Pericardium fibroblast (primary cell): ENCODE data around the gene SSX5. TPM values are rescaled to one million over a fixed set of nuclear protein-coding genes. Genes with fewer than 3 reads are reported as not detected.

ENCODE experiments used
- total RNA-seq: library from RNA; depleted of rRNA; stranded (reverse); fragments of >200 nt; gene quantifications from 2 replicates; pipeline ENCODE4 v1.2.3, GENCODE V29; 2015

Gene SSX5, protein sequence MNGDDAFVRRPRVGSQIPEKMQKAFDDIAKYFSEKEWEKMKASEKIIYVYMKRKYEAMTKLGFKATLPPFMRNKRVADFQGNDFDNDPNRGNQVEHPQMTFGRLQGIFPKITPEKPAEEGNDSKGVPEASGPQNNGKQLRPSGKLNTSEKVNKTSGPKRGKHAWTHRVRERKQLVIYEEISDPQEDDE
- not detected in 2 replicates for total RNA-seq

DNA sequence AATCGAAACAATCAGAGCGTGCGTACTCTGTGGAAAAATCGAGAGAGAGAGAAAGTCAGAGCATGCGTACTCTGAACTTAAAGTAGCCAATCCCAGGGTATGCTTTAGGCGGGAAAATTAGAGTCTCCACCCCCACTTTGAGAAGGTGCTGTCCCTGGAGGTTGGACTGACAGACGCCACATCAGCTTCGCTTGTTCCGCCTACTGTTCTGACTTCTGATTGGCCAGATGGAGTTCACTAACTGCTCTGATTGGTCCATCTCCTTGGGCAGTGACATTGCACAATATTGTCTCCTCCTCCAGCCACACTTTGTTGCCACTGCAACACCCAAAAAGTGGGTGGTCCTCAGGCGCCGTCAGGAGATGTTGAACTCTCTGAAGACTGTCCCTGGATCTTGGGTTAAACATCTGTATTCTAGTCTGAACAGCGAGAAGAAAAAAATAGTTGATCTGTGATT lies at the start of gene SSX5:
Gene SSX5, minus strand, starts transcription at position 51 of the 457 bp plus-strand sequence. CDS start 1,437 bp downstream, outside the sequence.

Other genes starting within 250 kb of the SSX5 start
- gene ZNF182, start 192.8 kb downstream of the SSX5 start, total RNA-seq, result 1.8 and 2.2 TPM in 2 replicates
- not detected in 2 replicates for gene SPACA5, start 189.8 kb downstream of the SSX5 start, total RNA-seq
- gene ZNF630, start 125.2 kb downstream of the SSX5 start, total RNA-seq, result 0.26 and 0.58 TPM in 2 replicates
- not detected in 2 replicates for gene SPACA5B, start 66.2 kb downstream of the SSX5 start, total RNA-seq
- gene SSX1, start 58.6 kb upstream of the SSX5 start, total RNA-seq, result not detected in 2 replicates
- not detected in 2 replicates for gene SSX3, start 159.9 kb upstream of the SSX5 start, total RNA-seq
- gene SSX4, start 186.7 kb upstream of the SSX5 start, total RNA-seq, result not detected in 2 replicates
- gene SSX4B, start 215.2 kb upstream of the SSX5 start, total RNA-seq, result not detected in 2 replicates